Measurements from ENCODE around the gene ZBTB40. TPM values are rescaled to one million over a fixed set of nuclear protein-coding genes. Genes with fewer than 3 reads are reported as not detected.

The ZBTB40 gene
- total and polyA plus RNA-seq, 4 donors: 2.1 to 11.2 (median 4.6) TPM

- TF ChIP-seq ATF3 (IDR thresholded peaks at IDR 0.05) (no peak), TAF1 (conservative IDR thresholded peaks at IDR 0.05) (no peak), NR2F2 (IDR thresholded peaks at IDR 0.05) (no peak), EGR1 (IDR thresholded peaks at IDR 0.05; ENCODE audit: low read depth in 2 of 2) (no peak), RXRA (IDR thresholded peaks at IDR 0.05) (no peak), HNF4A (conservative IDR thresholded peaks at IDR 0.05) (no peak), MAX (IDR thresholded peaks at IDR 0.05) (no peak)
These were observed 33.2 kb downstream of the ZBTB40 start (continued) for GRCh38 chr1:22484706-22485345.

- Histone ChIP-seq H3K4me1 (ENCODE audit: control insufficient read depth in 4 of 4, insufficient read depth in 4 of 4, low read length in 3 of 4) (peaks cover 7 to 13% (median 10%) of the 10 kb centered on the region in 4 donors), H3K27me3 (ENCODE audit: control insufficient read depth in 4 of 4, insufficient read depth in 4 of 4, low read length in 3 of 4) (no peaks in the 10 kb centered on the region), H3K4me3 (ENCODE audit: low read depth in 1 of 3, low read length in 3 of 3) (no peak overlapping the region), H3K36me3 (ENCODE audit: control insufficient read depth in 4 of 4, insufficient read depth in 3 of 4, low read depth in 1 of 4, low read length in 3 of 4) (peaks cover 0 to 7% (median 4%) of the 10 kb centered on the region in 4 donors), H3K27ac (ENCODE audit: low read depth in 1 of 2, low read length in 2 of 2) (no peak overlapping the region), H3K9ac (ENCODE audit: low read depth in 1 of 2, low read length in 2 of 2) (no peak overlapping the region), H3K9me3 (ENCODE audit: control insufficient read depth in 4 of 4, low read length in 3 of 4) (peaks cover 0 to 3% (median 0%) of the 10 kb centered on the region in 4 donors)
- no peak for DNase-seq (ENCODE audit: low spot score)
- no peak for TF ChIP-seq CTCF (IDR thresholded peaks at IDR 0.05; ENCODE audit: low read depth, low read length, missing input control)
- no peak for TF ChIP-seq REST (IDR thresholded peaks at IDR 0.05)
- TF ChIP-seq FOXA2 (IDR thresholded peaks at IDR 0.05): no peak
- no peak for TF ChIP-seq HNF4A (conservative IDR thresholded peaks at IDR 0.05)
- 96% methylated on average over 3 of the region's 3 CpGs for WGBS
These were observed 33.8 kb downstream of the ZBTB40 start for GRCh38 chr1:22485431-22485830.

- Histone ChIP-seq H3K4me1 (ENCODE audit: control insufficient read depth in 4 of 4, insufficient read depth in 4 of 4, low read length in 3 of 4) (peaks cover 7 to 13% (median 10%) of the 10 kb centered on the region in 4 donors), H3K27ac (ENCODE audit: low read depth in 1 of 2, low read length in 2 of 2) (no peak overlapping the region), H3K9me3 (ENCODE audit: control insufficient read depth in 4 of 4, low read length in 3 of 4) (peaks cover 0 to 3% (median 0%) of the 10 kb centered on the region in 4 donors), H3K9ac (ENCODE audit: low read depth in 1 of 2, low read length in 2 of 2) (no peak overlapping the region), H3K27me3 (ENCODE audit: control insufficient read depth in 4 of 4, insufficient read depth in 4 of 4, low read length in 3 of 4) (no peaks in the 10 kb centered on the region), H3K4me3 (ENCODE audit: low read depth in 1 of 3, low read length in 3 of 3) (no peak overlapping the region), H3K36me3 (ENCODE audit: control insufficient read depth in 4 of 4, insufficient read depth in 3 of 4, low read depth in 1 of 4, low read length in 3 of 4) (peaks cover 0 to 12% (median 5%) of the 10 kb centered on the region in 4 donors)
- WGBS: 83% methylated on average over 5 of the region's 5 CpGs
- no peak for DNase-seq (ENCODE audit: low spot score)
- TF ChIP-seq TAF1 (conservative IDR thresholded peaks at IDR 0.05) (no peak), FOXA1 (IDR thresholded peaks at IDR 0.05) (no peak), GABPA (IDR thresholded peaks at IDR 0.05 in 1 of 2, conservative IDR thresholded peaks at IDR 0.05 in 1 of 2) (no peak), HNF4G (IDR thresholded peaks at IDR 0.05) (no peak), RAD21 (IDR thresholded peaks at IDR 0.05) (no peak), HNF4A (conservative IDR thresholded peaks at IDR 0.05) (no peak), REST (IDR thresholded peaks at IDR 0.05) (no peak), FOXA2 (IDR thresholded peaks at IDR 0.05) (no peak), ZBTB33 (IDR thresholded peaks at IDR 0.05) (no peak), NR2F2 (IDR thresholded peaks at IDR 0.05) (no peak), JUND (IDR thresholded peaks at IDR 0.05) (no peak), ATF3 (IDR thresholded peaks at IDR 0.05) (no peak), SP1 (IDR thresholded peaks at IDR 0.05) (no peak), YY1 (IDR thresholded peaks at IDR 0.05) (no peak), RXRA (IDR thresholded peaks at IDR 0.05) (no peak), EGR1 (IDR thresholded peaks at IDR 0.05; ENCODE audit: low read depth in 2 of 2) (no peak)
These were observed 36.1 kb downstream of the ZBTB40 start for GRCh38 chr1:22487781-22488180.
